Fibroblast of the aortic adventitia (primary cell): ENCODE results near the gene MALT1. TPM values are rescaled to one million over a fixed set of nuclear protein-coding genes. Genes with fewer than 3 reads are reported as not detected.
A peak's percentile ranks its signal among the peaks of the same experiment; 100 is the strongest.

ENCODE experiments used
- DNase-seq: peaks from one replicate; pipeline ENCODE4 v3.0.0-alpha.2; 2010; ENCODE audit warnings: low read depth
- H3K4me3 ChIP-seq: 2 replicates; pipeline ENCODE4 v1.5.1; 2011; ENCODE audit warnings: low read depth, mild to moderate bottlenecking, control low read depth, low read length, moderate library complexity
- total RNA-seq: library from RNA; depleted of rRNA; stranded (reverse); fragments of >200 nt; gene quantifications from 2 replicates; pipeline ENCODE4 v1.2.3, GENCODE V29; 2012; ENCODE audit warnings: low replicate concordance
- TF ChIP-seq, protein P1 (sequence below): IDR thresholded peaks from 2 replicates; pipeline ENCODE4 v1.5.1; 2011; ENCODE audit warnings: mild to moderate bottlenecking, low read length, control low read depth, inconsistent platforms; ENCODE audit not compliant: insufficient read depth

MALT1 gene
- total RNA-seq, 1 donor = 18.3 TPM

- TF ChIP-seq, protein P1, sequence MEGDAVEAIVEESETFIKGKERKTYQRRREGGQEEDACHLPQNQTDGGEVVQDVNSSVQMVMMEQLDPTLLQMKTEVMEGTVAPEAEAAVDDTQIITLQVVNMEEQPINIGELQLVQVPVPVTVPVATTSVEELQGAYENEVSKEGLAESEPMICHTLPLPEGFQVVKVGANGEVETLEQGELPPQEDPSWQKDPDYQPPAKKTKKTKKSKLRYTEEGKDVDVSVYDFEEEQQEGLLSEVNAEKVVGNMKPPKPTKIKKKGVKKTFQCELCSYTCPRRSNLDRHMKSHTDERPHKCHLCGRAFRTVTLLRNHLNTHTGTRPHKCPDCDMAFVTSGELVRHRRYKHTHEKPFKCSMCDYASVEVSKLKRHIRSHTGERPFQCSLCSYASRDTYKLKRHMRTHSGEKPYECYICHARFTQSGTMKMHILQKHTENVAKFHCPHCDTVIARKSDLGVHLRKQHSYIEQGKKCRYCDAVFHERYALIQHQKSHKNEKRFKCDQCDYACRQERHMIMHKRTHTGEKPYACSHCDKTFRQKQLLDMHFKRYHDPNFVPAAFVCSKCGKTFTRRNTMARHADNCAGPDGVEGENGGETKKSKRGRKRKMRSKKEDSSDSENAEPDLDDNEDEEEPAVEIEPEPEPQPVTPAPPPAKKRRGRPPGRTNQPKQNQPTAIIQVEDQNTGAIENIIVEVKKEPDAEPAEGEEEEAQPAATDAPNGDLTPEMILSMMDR = no peak
- peak overlapping the region; percentile 69 for H3K4me3 ChIP-seq
- no peak for DNase-seq
These were observed 708 bp upstream of the MALT1 start for GRCh38 chr18:58670404-58671110.

GRCh38 chr18:58671632-58672564 is 633 bp downstream of the MALT1 start:
- H3K4me3 ChIP-seq = peak overlapping the region; percentile 80
- TF ChIP-seq, protein P1 = no peak
- peak; percentile 42 for DNase-seq

- H3K4me3 ChIP-seq = no peak overlapping the region
- no peak for DNase-seq
- TF ChIP-seq, protein P1 = no peak
These were observed 2.9 kb downstream of the MALT1 start for GRCh38 chr18:58674159-58674558.

- TF ChIP-seq, protein P1 = no peak
- H3K4me3 ChIP-seq = no peak overlapping the region
- DNase-seq = no peak
These were observed 3.7 kb downstream of the MALT1 start for GRCh38 chr18:58674863-58675472.

DNA sequence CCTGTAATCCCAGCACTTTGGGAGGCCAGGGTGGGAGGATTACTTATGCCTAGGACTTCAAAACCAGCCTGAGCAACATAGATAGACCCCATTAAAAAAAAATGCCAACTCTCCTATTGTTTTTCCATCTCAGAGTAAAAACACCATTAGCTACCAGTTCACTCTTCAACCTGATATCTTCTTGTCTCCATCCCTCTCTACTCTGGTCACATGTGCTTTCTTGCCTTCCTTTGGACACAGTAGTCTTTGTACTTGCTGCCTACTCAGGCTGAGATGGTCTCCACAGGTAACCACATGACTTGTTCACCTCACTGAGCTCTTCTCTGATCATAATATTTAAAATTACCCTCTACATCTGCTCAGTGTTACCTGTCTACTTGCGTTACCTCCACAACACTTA is 5.0 kb downstream of the MALT1 start:
- DNase-seq = no peak
- TF ChIP-seq, protein P1 = no peak
- no peak overlapping the region for H3K4me3 ChIP-seq

- H3K4me3 ChIP-seq = no peak overlapping the region
- TF ChIP-seq, protein P1 = no peak
- DNase-seq = peak; percentile 71
These were observed 11.3 kb downstream of the MALT1 start for GRCh38 chr18:58682429-58683069.
